HCT116 (cell line): ENCODE results near the gene EFNB2. TPM values are rescaled to one million over a fixed set of nuclear protein-coding genes. Genes with fewer than 3 reads are reported as not detected.

Experiments
- ATAC-seq: fragments of 200-7000 bp; cut with Tn5 transposase; 2 replicates; pipeline ENCODE4 v1.9.1; 2020; ENCODE audit warnings: mild to moderate bottlenecking, moderate library complexity
- BruUV-seq: library from RNA; stranded (reverse); fragments of 400-500 nt; replicated peaks from 2 replicates; lab custom pipeline; 2021; lab: Mats Ljungman, UMichigan
- CTCF ChIA-PET: fragments of 300-600 bp; sonication (Branson Sonifier 250); formaldehyde crosslinking; loops from one replicate; lab custom pipeline; 2021; ENCODE audit warnings: antibody characterized with exemption; lab: Charles Lee
- POLR2A ChIA-PET: fragments of 300-600, 350-600 bp; sonication (Branson Sonifier 250); formaldehyde crosslinking; loops from one replicate; lab custom pipeline; 2021; ENCODE audit warnings: antibody characterized with exemption; lab: Charles Lee
- RAD21 ChIA-PET, 2 experiments: fragments of 300-600 bp; sonication (Branson Sonifier 250); formaldehyde crosslinking; loops; one replicate each; lab custom pipeline; 2023; ENCODE audit warnings: low total read pairs in 2 of 2; ENCODE audit not compliant: uncharacterized antibody in 2 of 2, unreplicated experiment in 2 of 2, low non-redundant PET in 1 of 2; lab: Charles Lee
- DNase-seq: peaks from one replicate; pipeline ENCODE4 v3.0.0-alpha.2; 2010; ENCODE audit warnings: low read depth, low spot score
- H2AFZ ChIP-seq: fragments of 200-600 bp; shearing (Covaris generic), sonication (generic); 2 replicates; pipeline ENCODE4 v1.6.1; 2017; ENCODE audit warnings: low read depth, mixed run types, mixed read lengths, antibody characterized with exemption, low read length; ENCODE audit not compliant: poor library complexity, severe bottlenecking
- H3K27ac ChIP-seq: 2 replicates; pipeline ENCODE4 v1.5.1; 2012; ENCODE audit warnings: low read depth, low read length
- H3K27me3 ChIP-seq: fragments of 200-600 bp; sonication (generic); 2 replicates; pipeline ENCODE4 v1.6.1; 2016; ENCODE audit warnings: mixed run types, low read length, mixed read lengths; ENCODE audit not compliant: insufficient read depth
- H3K36me3 ChIP-seq, 2 experiments: fragments of 200-500 bp in 1 of 2; fragments of 200-600 bp in 1 of 2; sonication (Bioruptor generic) in 1 of 2; sonication (generic) in 1 of 2; 2 replicates each; pipeline versions ENCODE4 v1.5.1 to v1.6.1; 2014 to 2016; ENCODE audit warnings: low read length in 2 of 2, inconsistent platforms in 1 of 2, mixed read lengths in 1 of 2, mixed run types in 1 of 2; ENCODE audit not compliant: insufficient read depth in 2 of 2, control insufficient read depth in 1 of 2
- H3K4me1 ChIP-seq, 2 experiments: fragments of 200-600 bp in 1 of 2; sonication (generic) in 1 of 2; 2 replicates each; pipeline versions ENCODE4 v1.5.1 to v1.6.1; 2012 to 2017; ENCODE audit warnings: low read length in 2 of 2, inconsistent platforms in 1 of 2, mild to moderate bottlenecking in 1 of 2, mixed read lengths in 1 of 2, mixed run types in 1 of 2, moderate library complexity in 1 of 2; ENCODE audit not compliant: insufficient read depth in 2 of 2, control insufficient read depth in 1 of 2
- H3K4me2 ChIP-seq: fragments of 200-600 bp; sonication (generic); 2 replicates; pipeline ENCODE4 v1.6.1; 2017; ENCODE audit warnings: mixed run types, low read length, mixed read lengths
- H3K4me3 ChIP-seq, 2 experiments: fragments of 200-600 bp in 1 of 2; sonication (generic) in 1 of 2; replicated peaks in 1 of 2; 2 replicates each; pipeline ENCODE4 v1.5.1; 2011 to 2016; ENCODE audit warnings: low read length in 2 of 2, control low read depth in 1 of 2, low read depth in 1 of 2, mild to moderate bottlenecking in 1 of 2, mixed read lengths in 1 of 2, mixed run types in 1 of 2
- H3K79me2 ChIP-seq: fragments of 200-600 bp; sonication (generic); 2 replicates; pipeline ENCODE4 v1.6.1; 2017; ENCODE audit warnings: mild to moderate bottlenecking, mixed run types, low read length, moderate library complexity, mixed read lengths; ENCODE audit not compliant: insufficient read depth
- H3K9ac ChIP-seq: fragments of 200-600 bp; sonication (generic); 2 replicates; pipeline ENCODE4 v1.6.1; 2016; ENCODE audit warnings: low read length, mixed read lengths
- H3K9me2 ChIP-seq: fragments of 200-600 bp; sonication (generic), shearing (Covaris generic); 2 replicates; pipeline ENCODE4 v1.6.1; 2017; ENCODE audit warnings: mixed run types, mild to moderate bottlenecking, moderate library complexity; ENCODE audit not compliant: insufficient read depth
- H3K9me3 ChIP-seq, 2 experiments: fragments of 200-500 bp in 1 of 2; fragments of 200-600 bp in 1 of 2; sonication (Bioruptor generic) in 1 of 2; sonication (generic) in 1 of 2; 2 replicates each; pipeline ENCODE4 v1.6.1; 2014 to 2017; ENCODE audit warnings: low read length in 2 of 2, mixed read lengths in 2 of 2, inconsistent platforms in 1 of 2, low read depth in 1 of 2, mild to moderate bottlenecking in 1 of 2, mixed run types in 1 of 2, moderate library complexity in 1 of 2; ENCODE audit not compliant: control insufficient read depth in 1 of 2, insufficient read depth in 1 of 2
- H4K20me1 ChIP-seq: fragments of 200-600 bp; sonication (generic), shearing (Covaris generic); 2 replicates; pipeline ENCODE4 v1.6.1; 2017; ENCODE audit warnings: mixed run types, mild to moderate bottlenecking, moderate library complexity; ENCODE audit not compliant: insufficient read depth
- CBX3 ChIP-seq: IDR thresholded peaks from 2 replicates; pipeline ENCODE4 v1.6.1; 2012; ENCODE audit warnings: low read depth
- CEBPB ChIP-seq: IDR thresholded peaks from 2 replicates; pipeline ENCODE4 v1.6.1; 2012; ENCODE audit warnings: low read depth
- CTCF ChIP-seq, 3 experiments: fragments of 200-600 bp in 1 of 3; sonication (generic) in 1 of 3; IDR thresholded peaks in 2 of 3; conservative IDR thresholded peaks in 1 of 3; 2 replicates each; pipeline ENCODE4 v1.5.1; 2012 to 2017; ENCODE audit warnings: low read depth in 2 of 3, low read length in 2 of 3, antibody characterized with exemption in 1 of 3, borderline replicate concordance in 1 of 3, control low read depth in 1 of 3, mild to moderate bottlenecking in 1 of 3, mixed read lengths in 1 of 3, mixed run types in 1 of 3, moderate library complexity in 1 of 3; ENCODE audit not compliant: insufficient read depth in 1 of 3
- EGR1 ChIP-seq: IDR thresholded peaks from 2 replicates; pipeline ENCODE4 v1.6.1; 2012; ENCODE audit warnings: low read depth
- EZH2 ChIP-seq: fragments of 200-600 bp; sonication (generic); IDR thresholded peaks from 2 replicates; pipeline ENCODE4 v1.6.1; 2017; ENCODE audit warnings: antibody characterized with exemption, mixed run types
- EZH2phosphoT487 ChIP-seq: fragments of 200-600 bp; IDR thresholded peaks from 2 replicates; pipeline ENCODE4 v1.6.1; 2018; ENCODE audit warnings: antibody characterized with exemption, borderline replicate concordance
- FOSL1 ChIP-seq: IDR thresholded peaks from 2 replicates; pipeline ENCODE4 v1.6.1; 2012; ENCODE audit warnings: low read depth
- JUND ChIP-seq: IDR thresholded peaks from 2 replicates; pipeline ENCODE4 v1.6.1; 2012
- MAX ChIP-seq: IDR thresholded peaks from 2 replicates; pipeline ENCODE4 v1.6.1; 2012
- POLR2AphosphoS5 ChIP-seq: IDR thresholded peaks from 2 replicates; pipeline ENCODE4 v1.6.1; 2011; ENCODE audit warnings: mild to moderate bottlenecking, low read depth, low read length, moderate library complexity
- REST ChIP-seq: IDR thresholded peaks from 2 replicates; pipeline ENCODE4 v1.6.1; 2012; ENCODE audit warnings: low read depth
- SIN3A ChIP-seq: IDR thresholded peaks from 2 replicates; pipeline ENCODE4 v1.6.1; 2012; ENCODE audit warnings: low read depth
- SP1 ChIP-seq: IDR thresholded peaks from 2 replicates; pipeline ENCODE4 v1.6.1; 2012; ENCODE audit warnings: low read depth
- TCF7L2 ChIP-seq: IDR thresholded peaks from 2 replicates; pipeline ENCODE4 v1.7.0; 2011; ENCODE audit warnings: borderline replicate concordance, inconsistent platforms; ENCODE audit not compliant: insufficient read depth, insufficient read length; ENCODE audit errors: extremely low read depth
- ZBTB33 ChIP-seq: IDR thresholded peaks from 2 replicates; pipeline ENCODE4 v1.6.1; 2011; ENCODE audit warnings: mild to moderate bottlenecking, low read length, moderate library complexity; ENCODE audit not compliant: insufficient replicate concordance; ENCODE audit errors: extremely low read depth
- ZFX ChIP-seq: fragments of 450-650 bp; IDR thresholded peaks from 2 replicates; pipeline ENCODE4 v1.6.1; 2017
- ZNF274 ChIP-seq: fragments of 200-500 bp; sonication (Bioruptor generic); IDR thresholded peaks from 2 replicates; pipeline ENCODE4 v1.6.1; 2014; ENCODE audit warnings: mild to moderate bottlenecking, low read depth, low read length, inconsistent platforms
- intact Hi-C: fragments of 100-400 bp; cut with micrococcal nuclease; formaldehyde crosslinking; loops from 2 replicates; pipeline ENCODE4 v1.10.0; 2022
- total RNA-seq: library from RNA; stranded (reverse); gene quantifications from one replicate; pipeline ENCODE4 v1.2.1, GENCODE V29; 2021; ENCODE audit not compliant: unreplicated experiment

Gene EFNB2
- total RNA-seq, 1 experiment from 2014 or later: 30.9 TPM

GRCh38 chr13:106489849-106490568 lies 45.5 kb downstream of the EFNB2 start:
- ChIA-PET CTCF (no interaction called here), RAD21 (no interaction called here)
- intact Hi-C loops: no loop called here

More at GRCh38 chr13:106489849-106490568, 45.5 kb downstream of the EFNB2 start:
- peaks cover 19 to 24% of the 10 kb centered on the region in 2 experiments; a peak in 3 of 4 replicates for H3K36me3 ChIP-seq
- no peak overlapping the region for H2AFZ ChIP-seq
- H3K27me3 ChIP-seq: no peaks in the 10 kb centered on the region
- no peaks in the 10 kb centered on the region for H3K9me2 ChIP-seq
- no peak overlapping the region for H3K9ac ChIP-seq
- ATAC-seq: no peak
- no peak for DNase-seq
- no peak overlapping the region for H3K4me2 ChIP-seq
- POLR2A ChIA-PET: interaction anchor here (1.2 kb wide), 1 partner anchor 18 kb away, joined by 3 read pairs; no protein-coding TSS in a partner anchor
- H3K79me2 ChIP-seq: no peaks in the 10 kb centered on the region; the same call in 1 of the 2 replicates
- no peaks in the 10 kb centered on the region for H4K20me1 ChIP-seq
- no peak overlapping the region for H3K4me3 ChIP-seq
- H3K9me3 ChIP-seq: no peaks in the 10 kb centered on the region
- no peak for TF ChIP-seq ZBTB33
- no peak for TF ChIP-seq FOSL1
- TF ChIP-seq REST: no peak
- TF ChIP-seq CEBPB: no peak
- no peak for TF ChIP-seq EZH2
- TF ChIP-seq CBX3: no peak
- TF ChIP-seq SP1: no peak
- no peak for TF ChIP-seq EZH2phosphoT487
- no peak for TF ChIP-seq EGR1
- TF ChIP-seq SIN3A: no peak
- no peak for TF ChIP-seq POLR2AphosphoS5
- no peak for TF ChIP-seq ZFX
- no peak for TF ChIP-seq ZNF274
- no peak for TF ChIP-seq JUND
- no peak for TF ChIP-seq CTCF (IDR thresholded peaks at IDR 0.05 in 2 of 3, conservative IDR thresholded peaks at IDR 0.05 in 1 of 3; ENCODE audit: borderline replicate concordance in 1 of 3, insufficient read depth in 1 of 3, low read depth in 2 of 3, low read length in 2 of 3)
- TF ChIP-seq MAX: no peak
- TF ChIP-seq TCF7L2: no peak
- H3K4me1 ChIP-seq: peaks cover 5 to 19% of the 10 kb centered on the region in 2 experiments; a peak in 3 of 4 replicates
- BruUV-seq: no TSS peak
- no peak overlapping the region for H3K27ac ChIP-seq
